ENCODE results near the gene SGO1.
"Not testable (repeated sequence)": the region's sequence is repeated elsewhere in the genome, so short reads cannot be mapped to it uniquely, and the experiment has no call there.

SGO1 gene

DNA sequence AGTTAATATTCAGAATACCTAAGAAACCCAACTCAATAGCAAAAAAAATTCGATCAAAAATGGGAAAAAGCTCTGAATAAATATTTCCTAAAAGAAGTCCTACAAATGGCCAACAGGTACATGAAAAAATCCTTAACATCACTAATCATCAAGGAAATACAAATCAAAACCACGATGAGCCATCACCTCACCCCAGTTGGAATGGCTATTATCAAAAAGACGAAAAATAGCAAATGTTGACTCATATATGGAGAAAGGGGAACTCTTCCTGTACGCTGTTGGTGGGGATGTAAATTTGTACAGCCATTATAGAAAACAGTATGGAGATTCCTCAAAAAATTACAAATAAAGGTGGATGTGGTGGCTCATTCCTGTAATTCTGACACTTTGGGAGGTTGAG lies 29.6 kb upstream of the SGO1 start:
- TF ChIP-seq, protein P1, sequence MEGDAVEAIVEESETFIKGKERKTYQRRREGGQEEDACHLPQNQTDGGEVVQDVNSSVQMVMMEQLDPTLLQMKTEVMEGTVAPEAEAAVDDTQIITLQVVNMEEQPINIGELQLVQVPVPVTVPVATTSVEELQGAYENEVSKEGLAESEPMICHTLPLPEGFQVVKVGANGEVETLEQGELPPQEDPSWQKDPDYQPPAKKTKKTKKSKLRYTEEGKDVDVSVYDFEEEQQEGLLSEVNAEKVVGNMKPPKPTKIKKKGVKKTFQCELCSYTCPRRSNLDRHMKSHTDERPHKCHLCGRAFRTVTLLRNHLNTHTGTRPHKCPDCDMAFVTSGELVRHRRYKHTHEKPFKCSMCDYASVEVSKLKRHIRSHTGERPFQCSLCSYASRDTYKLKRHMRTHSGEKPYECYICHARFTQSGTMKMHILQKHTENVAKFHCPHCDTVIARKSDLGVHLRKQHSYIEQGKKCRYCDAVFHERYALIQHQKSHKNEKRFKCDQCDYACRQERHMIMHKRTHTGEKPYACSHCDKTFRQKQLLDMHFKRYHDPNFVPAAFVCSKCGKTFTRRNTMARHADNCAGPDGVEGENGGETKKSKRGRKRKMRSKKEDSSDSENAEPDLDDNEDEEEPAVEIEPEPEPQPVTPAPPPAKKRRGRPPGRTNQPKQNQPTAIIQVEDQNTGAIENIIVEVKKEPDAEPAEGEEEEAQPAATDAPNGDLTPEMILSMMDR (IDR thresholded peaks at IDR 0.05; ENCODE audit: extremely low read depth, missing control alignments) = no peak

DNA sequence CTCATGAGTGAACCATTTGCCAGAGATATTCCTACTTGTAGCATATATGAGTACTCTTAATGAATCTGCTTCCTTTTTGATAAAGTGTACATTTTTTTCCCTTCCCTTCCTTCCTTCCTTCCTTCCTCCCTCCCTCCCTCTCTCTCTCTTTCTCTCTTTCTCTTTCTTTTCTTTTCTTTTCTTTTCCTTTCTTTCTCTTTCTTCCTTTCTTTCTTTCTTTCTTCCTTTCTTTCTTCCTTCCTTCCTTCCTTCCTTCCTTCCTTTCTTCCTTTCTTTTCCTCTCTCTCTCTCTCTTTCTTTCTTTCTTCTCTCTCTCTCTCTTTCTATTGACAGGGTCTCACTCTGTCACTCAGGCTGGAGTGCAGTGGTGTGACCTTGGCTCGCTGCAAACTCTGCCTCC lies 27.5 kb upstream of the SGO1 start:
- not testable (repeated sequence) for DNase-seq (ENCODE audit: low spot score)

More for the DNA sequence above, 29.6 kb upstream of the SGO1 start:
- DNase-seq (ENCODE audit: low spot score) = no peak

DNA sequence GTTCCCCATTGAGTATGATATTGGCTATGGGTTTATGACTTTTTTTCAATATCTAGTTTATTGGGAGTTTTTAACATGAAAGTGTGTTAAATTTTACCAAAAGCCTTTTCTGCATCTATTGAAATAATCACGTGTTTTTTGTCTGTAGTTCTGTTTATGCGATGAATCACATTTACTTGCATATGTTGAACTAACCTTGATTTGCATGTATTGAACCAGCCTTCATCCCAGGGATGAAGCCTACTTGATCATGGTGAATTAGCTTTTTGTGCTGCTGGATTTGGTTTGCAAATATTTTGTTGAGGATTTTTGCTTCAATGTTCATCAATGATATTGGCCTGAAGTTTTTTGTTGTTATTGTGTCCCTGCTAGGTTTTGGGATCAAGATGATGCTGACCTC lies 21.9 kb upstream of the SGO1 start:
- DNase-seq (ENCODE audit: low spot score) = not testable (repeated sequence)

DNA sequence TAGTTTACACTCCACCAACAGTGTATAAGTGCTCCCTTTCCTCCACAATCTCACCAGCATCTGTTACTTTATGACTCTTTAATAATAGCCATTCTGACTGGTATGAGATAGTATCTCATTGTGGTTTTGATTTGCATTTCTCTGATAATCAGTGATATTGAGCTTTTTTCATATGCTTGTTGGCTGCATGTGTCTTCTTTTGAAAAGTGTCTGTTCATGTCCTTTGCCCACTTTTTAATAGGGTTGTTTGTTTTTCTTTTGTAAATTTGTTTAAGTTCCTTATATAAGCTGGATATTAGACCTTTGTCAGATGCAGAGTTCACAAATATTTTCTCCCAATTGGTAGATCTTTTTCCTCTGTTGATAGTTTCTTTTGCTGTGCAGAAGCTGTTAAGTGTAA lies 19.9 kb upstream of the SGO1 start:
- not testable (repeated sequence) for DNase-seq (ENCODE audit: low spot score)

DNA sequence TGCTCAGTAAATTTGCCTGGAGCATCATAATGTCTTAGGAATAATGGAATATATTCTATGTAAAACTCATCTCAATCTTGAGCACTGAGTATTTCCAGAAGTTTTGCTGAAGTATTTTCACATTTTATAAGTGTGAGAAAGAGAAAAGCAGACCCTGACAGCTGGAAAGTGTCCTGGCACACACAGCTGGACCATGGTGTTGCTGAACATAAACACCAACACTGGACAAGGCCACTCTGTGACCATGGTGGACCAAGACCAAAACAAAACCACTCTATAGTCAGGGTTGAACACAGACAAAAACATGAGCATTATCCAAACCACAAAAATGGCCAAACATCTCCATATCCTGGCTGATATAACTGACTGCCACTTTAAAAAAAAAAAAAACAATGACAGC lies 15.1 kb upstream of the SGO1 start:
- TF ChIP-seq, protein P1 (IDR thresholded peaks at IDR 0.05; ENCODE audit: extremely low read depth, missing control alignments) = no peak
- no peak for DNase-seq (ENCODE audit: low spot score)

DNA sequence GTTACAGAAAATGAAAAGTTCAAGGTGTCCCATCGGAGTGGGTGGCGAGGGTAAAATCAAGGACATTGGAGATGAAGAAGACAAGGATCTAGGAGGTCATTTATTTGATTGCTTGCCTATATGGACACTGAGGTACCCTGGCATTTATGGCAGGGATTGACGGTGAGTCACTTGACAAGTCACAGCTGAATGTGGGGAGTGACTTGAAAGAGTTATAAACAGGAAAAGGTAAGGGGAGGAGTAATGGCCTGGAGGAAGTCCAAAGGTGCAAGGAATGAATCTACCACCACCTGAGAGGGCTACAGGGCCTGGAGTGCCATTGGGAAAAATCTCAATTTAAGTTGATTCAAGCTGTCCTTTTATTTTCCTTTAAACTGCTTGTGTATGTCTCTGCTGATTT lies 11.8 kb upstream of the SGO1 start:
- TF ChIP-seq, protein P1 (IDR thresholded peaks at IDR 0.05; ENCODE audit: extremely low read depth, missing control alignments) = no peak
- DNase-seq (ENCODE audit: low spot score) = no peak

DNA sequence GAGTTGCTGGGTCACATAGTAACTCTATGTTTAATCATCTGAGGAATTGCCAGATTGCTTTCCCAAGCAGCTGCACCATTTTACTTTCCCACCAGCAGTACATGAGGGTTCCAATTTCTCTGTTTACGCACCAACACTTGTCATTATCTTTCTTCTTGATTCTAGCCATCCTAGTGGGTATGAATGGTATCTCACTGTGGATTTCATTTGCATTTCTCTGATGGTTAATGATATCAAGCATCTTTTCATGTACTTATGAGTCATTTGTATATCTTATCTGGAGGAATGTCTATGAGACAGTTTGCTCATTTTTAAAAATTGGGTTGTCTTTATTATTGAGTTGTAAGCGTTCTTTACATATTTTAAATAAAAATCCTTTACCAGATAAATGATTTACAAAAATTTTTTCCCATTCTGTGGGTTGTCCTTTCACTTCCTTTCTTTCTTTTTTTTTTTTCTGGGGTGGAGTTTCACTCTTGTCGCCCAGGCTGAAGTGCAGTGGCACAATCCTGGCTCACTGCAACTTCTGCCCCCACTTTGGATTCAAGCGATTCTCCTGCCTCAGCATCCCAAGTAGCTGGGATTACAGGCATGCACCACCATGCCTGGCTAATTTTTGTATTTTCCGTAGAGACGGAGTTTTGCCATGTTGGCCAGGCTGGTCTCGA lies 8.9 kb upstream of the SGO1 start:
- TF ChIP-seq, protein P1 (IDR thresholded peaks at IDR 0.05; ENCODE audit: extremely low read depth, missing control alignments) = no peak
- DNase-seq (ENCODE audit: low spot score) = no peak

DNA sequence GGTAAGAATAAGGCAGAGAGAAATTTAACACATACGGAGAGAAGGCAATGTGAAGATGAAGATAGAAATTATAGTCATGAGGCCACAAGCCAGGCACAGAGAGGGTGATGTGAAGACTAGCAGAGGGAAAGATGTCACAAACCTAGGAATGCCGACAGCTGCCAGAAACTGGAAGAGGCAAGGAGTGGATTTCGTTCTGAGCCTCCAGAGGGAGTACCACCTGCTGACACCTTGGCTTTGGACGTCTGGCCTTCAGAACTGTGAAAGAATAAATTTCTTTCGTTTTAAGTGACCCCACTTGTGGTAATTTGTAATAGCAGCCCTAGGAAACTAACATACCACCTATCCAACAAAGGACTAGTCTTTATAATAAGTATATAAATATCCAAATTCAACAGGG lies 5.0 kb upstream of the SGO1 start:
- DNase-seq (ENCODE audit: low spot score) = no peak
- TF ChIP-seq, protein P1 (IDR thresholded peaks at IDR 0.05; ENCODE audit: extremely low read depth, missing control alignments) = no peak

DNA sequence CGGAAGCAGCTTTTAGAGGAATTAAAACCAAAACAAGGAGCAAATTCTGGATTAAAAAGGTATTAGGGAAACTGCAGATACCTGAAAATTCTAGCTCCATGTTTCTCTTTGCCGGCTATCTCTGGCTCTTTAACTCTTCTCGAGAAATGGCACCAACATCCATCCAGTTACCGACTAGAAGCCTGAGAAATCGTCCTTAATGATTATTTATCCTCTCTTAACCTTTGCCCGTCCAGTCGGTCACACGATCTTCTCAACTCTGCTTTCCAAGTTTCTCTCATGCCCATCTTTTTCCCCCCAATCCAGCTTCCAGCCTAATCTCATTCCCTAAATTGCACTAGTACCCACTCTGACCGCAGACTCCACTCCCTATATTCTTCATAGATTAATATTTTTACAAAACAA lies 596 bp upstream of the SGO1 start:
- no peak for DNase-seq (ENCODE audit: low spot score)
- TF ChIP-seq, protein P1 (IDR thresholded peaks at IDR 0.05; ENCODE audit: extremely low read depth, missing control alignments) = no peak

Measured in GM20000 (cell line).